NCI-H526 treated with DMSO at 0.1 percent for 48 hours (cell line): Measurements from ENCODE around the gene BIRC5.
"Not testable (repeated sequence)": the region's sequence is repeated elsewhere in the genome, so short reads cannot be mapped to it uniquely, and the experiment has no call there.

Experiments used
- DNase-seq: peaks from one replicate; lab custom pipeline; 2025; lab: John Stamatoyannopoulos, UW

The BIRC5 gene

GRCh38 chr17:78214016-78214705 lies at the start of gene BIRC5:
Gene BIRC5, plus strand, starts transcription at chr17:78214253. Its CDS starts 64 bp downstream, at chr17:78214317.
- DNase-seq: peak; percentile 85

- DNase-seq: no peak
These were observed 49.1 kb upstream of the BIRC5 start for GRCh38 chr17:78164748-78165607.

GRCh38 chr17:78166416-78166815 lies 47.6 kb upstream of the BIRC5 start:
- DNase-seq: no peak

GRCh38 chr17:78168242-78168902 lies 45.7 kb upstream of the BIRC5 start, which contains the start of gene SYNGR2:
Gene SYNGR2, plus strand, starts transcription at chr17:78168581. Its CDS starts 36 bp downstream, at chr17:78168617.
- DNase-seq: peak; percentile 52

GRCh38 chr17:78168903-78169793 lies 44.9 kb upstream of the BIRC5 start:
- peak; percentile 25 for DNase-seq

- DNase-seq: no peak
These were observed 43.1 kb upstream of the BIRC5 start for GRCh38 chr17:78170692-78171590.

- not testable (repeated sequence) for DNase-seq
These were observed 42.3 kb upstream of the BIRC5 start for GRCh38 chr17:78171591-78172248.

GRCh38 chr17:78172249-78173051 lies 41.6 kb upstream of the BIRC5 start:
- peak; percentile 17 for DNase-seq

- no peak for DNase-seq
These were observed 40.8 kb upstream of the BIRC5 start for GRCh38 chr17:78173097-78173715.

- no peak for DNase-seq
These were observed 39.6 kb upstream of the BIRC5 start for GRCh38 chr17:78174346-78174869.

GRCh38 chr17:78174870-78175642 lies 39.0 kb upstream of the BIRC5 start:
- no peak for DNase-seq

- no peak for DNase-seq
These were observed 38.4 kb upstream of the BIRC5 start for GRCh38 chr17:78175643-78175981.

- peak; percentile 15 for DNase-seq
These were observed 37.5 kb upstream of the BIRC5 start for GRCh38 chr17:78176548-78177025.

GRCh38 chr17:78179372-78179771 lies 34.7 kb upstream of the BIRC5 start:
- no peak for DNase-seq

GRCh38 chr17:78180083-78180482 lies 34.0 kb upstream of the BIRC5 start:
- DNase-seq: no peak

- DNase-seq: no peak
These were observed 33.5 kb upstream of the BIRC5 start for GRCh38 chr17:78180508-78180907.

- no peak for DNase-seq
These were observed 31.5 kb upstream of the BIRC5 start for GRCh38 chr17:78182504-78182903.

- no peak for DNase-seq
These were observed 30.1 kb upstream of the BIRC5 start for GRCh38 chr17:78183916-78184315.
